ENCODE results near the gene DPYSL5. TPM values are rescaled to one million over a fixed set of nuclear protein-coding genes. Genes with fewer than 3 reads are reported as not detected.

DPYSL5 gene
- total RNA-seq, 2 experiments from 2014 or later: not detected

GRCh38 chr2:26932974-26933373 lies 85.0 kb downstream of the DPYSL5 start:
- no peak for DNase-seq
- intact Hi-C loops (cut with DNase I, micrococcal nuclease): no loop called here

DNA sequence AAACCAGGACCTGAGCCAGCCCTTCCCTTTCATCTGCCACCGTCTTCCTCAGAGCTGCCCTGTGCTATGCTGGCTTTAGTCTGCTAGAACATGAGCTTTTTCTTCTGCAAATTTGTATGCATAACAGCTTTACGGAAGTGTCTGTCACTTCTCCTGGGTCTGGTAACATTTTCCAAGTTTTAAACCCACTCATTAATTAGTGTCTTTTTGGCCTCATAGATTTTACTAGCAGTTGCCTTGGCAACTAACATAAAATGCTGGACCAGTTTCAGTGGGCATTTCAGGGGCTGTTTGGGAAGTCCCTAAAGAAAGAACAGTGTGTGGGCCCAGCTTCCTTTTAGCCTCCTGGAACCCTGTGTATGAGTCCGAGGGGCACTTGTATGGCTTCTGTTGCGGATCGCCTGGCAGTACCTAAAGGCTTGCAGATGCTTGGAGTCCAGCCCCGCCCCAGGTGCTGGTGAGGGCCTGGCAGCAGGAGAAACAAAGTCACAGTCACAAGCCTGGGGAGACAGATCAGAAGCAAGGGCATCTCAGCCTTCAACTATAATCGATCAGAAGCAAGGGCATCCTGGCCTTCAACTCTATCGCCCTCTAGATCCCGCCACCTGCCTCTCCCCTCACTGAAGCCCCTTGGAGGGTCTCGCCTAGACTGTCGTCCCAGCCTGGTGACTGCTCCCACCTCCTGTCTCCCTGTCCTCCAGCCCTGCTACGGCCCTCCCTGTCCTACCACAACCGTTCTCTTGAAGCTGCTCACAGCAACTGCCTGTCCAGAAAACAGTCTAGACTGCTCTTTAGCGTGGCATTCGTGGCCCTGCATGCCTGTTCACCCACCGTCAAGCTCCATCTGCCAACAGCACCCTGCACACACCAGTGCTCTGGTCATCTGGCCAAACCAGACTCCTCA lies 85.8 kb downstream of the DPYSL5 start:
- H3K9me3 Mint-ChIP-seq: no peaks in the 10 kb centered on the region
- H3K4me1 Mint-ChIP-seq (ENCODE audit: low read depth): no peaks in the 10 kb centered on the region
- intact Hi-C loops (cut with DNase I, micrococcal nuclease): no loop called here
- Histone ChIP-seq H3K27me3 (ENCODE audit: control insufficient read depth in 1 of 2, insufficient read depth in 2 of 2, low read length in 2 of 2) (peaks cover 0 to 4% of the 10 kb centered on the region in 2 experiments), H3K4me3 (ENCODE audit: low read length) (no peak overlapping the region), H3K9me3 (ENCODE audit: control insufficient read depth in 1 of 2, insufficient read depth in 1 of 2, low read length in 2 of 2) (no peaks in the 10 kb centered on the region), H3K4me1 (ENCODE audit: insufficient read depth, low read length) (no peaks in the 10 kb centered on the region), H3K36me3 (ENCODE audit: insufficient read depth, low read length) (no peaks in the 10 kb centered on the region), H3K27ac (ENCODE audit: low read depth in 1 of 2, low read length in 2 of 2) (no peak overlapping the region)
- H3K36me3 Mint-ChIP-seq (ENCODE audit: low read depth): no peaks in the 10 kb centered on the region
- H3K27ac Mint-ChIP-seq: no peak overlapping the region
- no peak for ATAC-seq (ENCODE audit: poor library complexity)
- H3K4me3 Mint-ChIP-seq: no peak overlapping the region
- CTCF ChIA-PET: interaction anchor here (1.3 kb wide), 1 partner anchor 9 kb away, joined by 3 read pairs; no protein-coding TSS in a partner anchor
- peaks cover 29% of the 10 kb centered on the region for H3K27me3 Mint-ChIP-seq
- POLR2A ChIA-PET: no interaction called here
- TF ChIP-seq, protein P1, sequence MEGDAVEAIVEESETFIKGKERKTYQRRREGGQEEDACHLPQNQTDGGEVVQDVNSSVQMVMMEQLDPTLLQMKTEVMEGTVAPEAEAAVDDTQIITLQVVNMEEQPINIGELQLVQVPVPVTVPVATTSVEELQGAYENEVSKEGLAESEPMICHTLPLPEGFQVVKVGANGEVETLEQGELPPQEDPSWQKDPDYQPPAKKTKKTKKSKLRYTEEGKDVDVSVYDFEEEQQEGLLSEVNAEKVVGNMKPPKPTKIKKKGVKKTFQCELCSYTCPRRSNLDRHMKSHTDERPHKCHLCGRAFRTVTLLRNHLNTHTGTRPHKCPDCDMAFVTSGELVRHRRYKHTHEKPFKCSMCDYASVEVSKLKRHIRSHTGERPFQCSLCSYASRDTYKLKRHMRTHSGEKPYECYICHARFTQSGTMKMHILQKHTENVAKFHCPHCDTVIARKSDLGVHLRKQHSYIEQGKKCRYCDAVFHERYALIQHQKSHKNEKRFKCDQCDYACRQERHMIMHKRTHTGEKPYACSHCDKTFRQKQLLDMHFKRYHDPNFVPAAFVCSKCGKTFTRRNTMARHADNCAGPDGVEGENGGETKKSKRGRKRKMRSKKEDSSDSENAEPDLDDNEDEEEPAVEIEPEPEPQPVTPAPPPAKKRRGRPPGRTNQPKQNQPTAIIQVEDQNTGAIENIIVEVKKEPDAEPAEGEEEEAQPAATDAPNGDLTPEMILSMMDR (IDR thresholded peaks at IDR 0.05): no peak
- DNase-seq: no peak

More at GRCh38 chr2:26932974-26933373, 85.0 kb downstream of the DPYSL5 start:
- ChIA-PET POLR2A (no interaction called here), CTCF (no interaction called here)
- TF ChIP-seq, protein P1 (IDR thresholded peaks at IDR 0.05): no peak
- no peak overlapping the region for H3K4me3 ChIP-seq (ENCODE audit: low read length)
- Mint-ChIP-seq H3K4me1 (ENCODE audit: low read depth) (no peaks in the 10 kb centered on the region), H3K36me3 (ENCODE audit: low read depth) (no peaks in the 10 kb centered on the region), H3K27me3 (peaks cover 32% of the 10 kb centered on the region), H3K27ac (no peak overlapping the region), H3K9me3 (no peaks in the 10 kb centered on the region), H3K4me3 (no peak overlapping the region)
- no peaks in the 10 kb centered on the region for H3K4me1 ChIP-seq (ENCODE audit: insufficient read depth, low read length)
- H3K36me3 ChIP-seq (ENCODE audit: insufficient read depth, low read length): no peaks in the 10 kb centered on the region
- no peaks in the 10 kb centered on the region for H3K9me3 ChIP-seq (ENCODE audit: control insufficient read depth in 1 of 2, insufficient read depth in 1 of 2, low read length in 2 of 2)
- H3K27me3 ChIP-seq (ENCODE audit: control insufficient read depth in 1 of 2, insufficient read depth in 2 of 2, low read length in 2 of 2): peaks cover 0 to 4% of the 10 kb centered on the region in 2 experiments
- H3K27ac ChIP-seq (ENCODE audit: low read depth in 1 of 2, low read length in 2 of 2): no peak overlapping the region
- ATAC-seq (ENCODE audit: poor library complexity): no peak

- Mint-ChIP-seq H3K4me1 (ENCODE audit: low read depth) (no peaks in the 10 kb centered on the region), H3K27ac (no peak overlapping the region), H3K36me3 (ENCODE audit: low read depth) (no peaks in the 10 kb centered on the region), H3K27me3 (peaks cover 29% of the 10 kb centered on the region), H3K9me3 (no peaks in the 10 kb centered on the region), H3K4me3 (no peak overlapping the region)
- ATAC-seq (ENCODE audit: poor library complexity) (no peak), DNase-seq (no peak)
- Histone ChIP-seq H3K9me3 (ENCODE audit: control insufficient read depth in 1 of 2, insufficient read depth in 1 of 2, low read length in 2 of 2) (no peaks in the 10 kb centered on the region), H3K4me1 (ENCODE audit: insufficient read depth, low read length) (no peaks in the 10 kb centered on the region), H3K4me3 (ENCODE audit: low read length) (no peak overlapping the region), H3K27ac (ENCODE audit: low read depth in 1 of 2, low read length in 2 of 2) (no peak overlapping the region), H3K36me3 (ENCODE audit: insufficient read depth, low read length) (no peaks in the 10 kb centered on the region), H3K27me3 (ENCODE audit: control insufficient read depth in 1 of 2, insufficient read depth in 2 of 2, low read length in 2 of 2) (peaks cover 0 to 4% of the 10 kb centered on the region in 2 experiments)
- TF ChIP-seq, protein P1 (IDR thresholded peaks at IDR 0.05): no peak
- ChIA-PET POLR2A (no interaction called here), CTCF (interaction anchor here (1.3 kb wide), 1 partner anchor 8 kb away, joined by 3 read pairs; no protein-coding TSS in a partner anchor)
- intact Hi-C loops (cut with DNase I, micrococcal nuclease): no loop called here
These were observed 86.4 kb downstream of the DPYSL5 start for GRCh38 chr2:26934335-26934724.
